Lung (tissue), 12 donors: ENCODE data around the gene PTPN13. TPM values are rescaled to one million over a fixed set of nuclear protein-coding genes. Genes with fewer than 3 reads are reported as not detected.

Source experiments
- ATAC-seq: fragments of 200-7000 bp; cut with Tn5 transposase; one replicate; pipeline ENCODE4 v1.9.1; 2020; ENCODE audit warnings: moderate number of reproducible peaks; ENCODE audit not compliant: insufficient read depth, low FRiP score
- DNase-seq, 3 donors: peaks; one replicate each; pipeline ENCODE4 v3.0.0-alpha.2; 2013 to 2017
- H3K27ac ChIP-seq, 2 donors: one replicate each; pipeline ENCODE4 v1.5.1; 2013; ENCODE audit warnings: mild to moderate bottlenecking in 2 of 2, moderate library complexity in 2 of 2, control low read depth in 1 of 2, inconsistent platforms in 1 of 2, low read depth in 1 of 2, low read length in 1 of 2
- H3K27me3 ChIP-seq, 3 donors: one replicate each; pipeline ENCODE4 v1.5.1; 2013; ENCODE audit warnings: low read length in 2 of 3; ENCODE audit not compliant: control insufficient read depth in 3 of 3, insufficient read depth in 3 of 3
- H3K36me3 ChIP-seq, 4 donors: one replicate each; pipeline ENCODE4 v1.5.1; 2013; ENCODE audit warnings: low read length in 4 of 4, mild to moderate bottlenecking in 1 of 4, moderate library complexity in 1 of 4; ENCODE audit not compliant: control insufficient read depth in 4 of 4, insufficient read depth in 4 of 4
- H3K4me1 ChIP-seq, 5 donors: one replicate each; pipeline ENCODE4 v1.5.1; 2013; ENCODE audit warnings: low read length in 5 of 5, mild to moderate bottlenecking in 2 of 5, moderate library complexity in 1 of 5; ENCODE audit not compliant: control insufficient read depth in 5 of 5, insufficient read depth in 5 of 5
- H3K4me3 ChIP-seq: one replicate; pipeline ENCODE4 v1.5.1; 2013; ENCODE audit warnings: mild to moderate bottlenecking, control low read depth, moderate library complexity
- H3K9ac ChIP-seq, 2 donors: one replicate each; pipeline ENCODE4 v1.5.1; 2013; ENCODE audit warnings: low read length in 2 of 2, control low read depth in 1 of 2; ENCODE audit not compliant: insufficient read depth in 1 of 2
- H3K9me3 ChIP-seq, 4 donors: one replicate each; pipeline ENCODE4 v1.5.1; 2013; ENCODE audit warnings: low read length in 3 of 4, mild to moderate bottlenecking in 1 of 4, moderate library complexity in 1 of 4; ENCODE audit not compliant: control insufficient read depth in 4 of 4, insufficient read depth in 3 of 4
- CTCF ChIP-seq: IDR thresholded peaks from 2 replicates; pipeline ENCODE4 v1.5.1; 2012; ENCODE audit warnings: mild to moderate bottlenecking; ENCODE audit errors: control extremely low read depth, extremely low read depth
- WGBS, 2 donors: extraction: QIAGEN DNeasy Blood & Tissue Kit; methylation state at CpG; one replicate each; pipeline ENCODE4 v1.1.7; 2013; 5-methylcytosine and 5-hydroxymethylcytosine counted together
- polyA plus RNA-seq, 2 donors: library from polyadenylated mRNA; stranded (reverse); fragments of 200-250 nt; gene quantifications; one replicate each; pipeline ENCODE4 v1.2.1, GENCODE V29; 2013
- total RNA-seq, 2 donors: library from RNA; depleted of rRNA in 1 of 2; stranded (reverse); fragments of >200 nt in 1 of 2; gene quantifications; one replicate each; pipeline ENCODE4 v1.2.1, GENCODE V29; 2014 to 2021
- donor health status: control.
- donor health status: control.
- donor health status: Bipolar disorder and iron deficiency.
- donor health status: healthy.
- donor health status: DM: yes; HTN: yes; CAD: no.

Gene PTPN13
- total and polyA plus RNA-seq, 4 donors: 8.3 to 95.0 (median 47.9) TPM

- Histone ChIP-seq H3K36me3 (peaks cover 0 to 15% (median 4%) of the 10 kb centered on the region in 4 donors), H3K4me1 (peaks cover 0 to 33% (median 0%) of the 10 kb centered on the region in 5 donors), H3K4me3 (no peak overlapping the region), H3K9me3 (peaks cover 0 to 5% (median 0%) of the 10 kb centered on the region in 4 donors), H3K27me3 (no peaks in the 10 kb centered on the region), H3K27ac (no peak overlapping the region), H3K9ac (peak overlapping the region in 1 of 2 donors; percentile 29)
- DNase-seq (peak; percentile 67 to 94 (median 89)), ATAC-seq (no peak)
- WGBS, 2 donors: 77 to 88% methylated on average over 9 of the region's 9 CpGs
- no peak for TF ChIP-seq CTCF
Observed at GRCh38 chr4:86816501-86817273, 222.6 kb downstream of the PTPN13 start.

- no peak overlapping the region for H3K27ac ChIP-seq
- peaks cover 0 to 5% (median 0%) of the 10 kb centered on the region in 4 donors for H3K9me3 ChIP-seq
- ATAC-seq (no peak), DNase-seq (peak in 2 of 3 donors; percentile 46 to 70)
- H3K9ac ChIP-seq: no peak overlapping the region
- 89 to 90% methylated on average over 2 of the region's 2 CpGs for WGBS, 2 donors
- H3K4me1 ChIP-seq: peaks cover 0 to 33% (median 0%) of the 10 kb centered on the region in 5 donors
- no peak overlapping the region for H3K4me3 ChIP-seq
- no peaks in the 10 kb centered on the region for H3K27me3 ChIP-seq
- H3K36me3 ChIP-seq: peaks cover 0 to 10% (median 3%) of the 10 kb centered on the region in 4 donors
- TF ChIP-seq CTCF: no peak
Observed at GRCh38 chr4:86818211-86818610, 224.1 kb downstream of the PTPN13 start.

GRCh38 chr4:86818841-86819240 is 224.7 kb downstream of the PTPN13 start:
- peaks cover 0 to 5% (median 0%) of the 10 kb centered on the region in 4 donors for H3K9me3 ChIP-seq
- H3K4me1 ChIP-seq: peaks cover 0 to 33% (median 0%) of the 10 kb centered on the region in 5 donors
- H3K4me3 ChIP-seq: no peak overlapping the region
- DNase-seq (no peak), ATAC-seq (no peak)
- peaks cover 0 to 10% (median 1%) of the 10 kb centered on the region in 4 donors for H3K36me3 ChIP-seq
- H3K27ac ChIP-seq: no peak overlapping the region
- WGBS, 2 donors: 83 to 84% methylated on average over 3 of the region's 3 CpGs
- H3K27me3 ChIP-seq: no peaks in the 10 kb centered on the region
- H3K9ac ChIP-seq: no peak overlapping the region
- TF ChIP-seq CTCF: no peak
